Mesenchymal stem cell (in vitro differentiated cells and primary cell): ENCODE measurements around the gene DNAJC8.
A peak's percentile ranks its signal among the peaks of the same experiment; 100 is the strongest.

Source experiments
- DNase-seq: peaks from one replicate; pipeline ENCODE4 v3.0.0-alpha.2; 2013
- H2AFZ ChIP-seq: one replicate; pipeline ENCODE4 v1.6.1; 2013; ENCODE audit warnings: low read depth, mild to moderate bottlenecking, control low read depth, inconsistent platforms, low read length, moderate library complexity
- H2AK5ac ChIP-seq: 2 replicates; pipeline ENCODE4 v1.6.1; 2013; ENCODE audit warnings: low read length, moderate library complexity, mild to moderate bottlenecking, inconsistent platforms; ENCODE audit not compliant: severe bottlenecking
- H2BK120ac ChIP-seq: one replicate; pipeline ENCODE4 v1.6.1; 2013; ENCODE audit warnings: low read depth, mild to moderate bottlenecking, inconsistent platforms, low read length, moderate library complexity
- H2BK12ac ChIP-seq, 2 experiments: one replicate each; pipeline ENCODE4 v1.6.1; 2013; ENCODE audit warnings: inconsistent platforms in 2 of 2, low read length in 2 of 2, mild to moderate bottlenecking in 2 of 2, moderate library complexity in 2 of 2, control low read depth in 1 of 2
- H2BK15ac ChIP-seq: one replicate; pipeline ENCODE4 v1.6.1; 2013; ENCODE audit warnings: mild to moderate bottlenecking, low read depth, inconsistent platforms; ENCODE audit not compliant: poor library complexity, severe bottlenecking
- H2BK5ac ChIP-seq: 2 replicates; pipeline ENCODE4 v1.6.1; 2013; ENCODE audit warnings: low read depth, mild to moderate bottlenecking, low read length, control low read depth, inconsistent platforms; ENCODE audit not compliant: poor library complexity, severe bottlenecking
- H3K14ac ChIP-seq, 2 experiments: one replicate each; pipeline ENCODE4 v1.6.1; 2013; ENCODE audit warnings: inconsistent platforms in 2 of 2, low read length in 2 of 2, control low read depth in 1 of 2, mild to moderate bottlenecking in 1 of 2, moderate library complexity in 1 of 2
- H3K18ac ChIP-seq, 2 experiments: one replicate each; pipeline ENCODE4 v1.6.1; 2013; ENCODE audit warnings: inconsistent platforms in 2 of 2, low read length in 2 of 2, control low read depth in 1 of 2, low read depth in 1 of 2, mild to moderate bottlenecking in 1 of 2
- H3K23ac ChIP-seq, 2 experiments: one replicate each; pipeline ENCODE4 v1.6.1; 2013; ENCODE audit warnings: inconsistent platforms in 2 of 2, low read length in 2 of 2, mild to moderate bottlenecking in 2 of 2, moderate library complexity in 2 of 2, control low read depth in 1 of 2
- H3K27ac ChIP-seq: 2 replicates; pipeline ENCODE4 v1.5.1; 2013; ENCODE audit warnings: mild to moderate bottlenecking, moderate library complexity, low read length, control low read depth, inconsistent platforms; ENCODE audit not compliant: poor library complexity, severe bottlenecking
- H3K27me3 ChIP-seq, 2 experiments: 2 replicates each; pipeline versions ENCODE4 v1.6.1 to v1.7.0; 2013; ENCODE audit warnings: low read length in 2 of 2, mild to moderate bottlenecking in 2 of 2, moderate library complexity in 2 of 2, control low read depth in 1 of 2, inconsistent platforms in 1 of 2; ENCODE audit not compliant: control insufficient read depth in 1 of 2, insufficient read depth in 1 of 2
- H3K36me3 ChIP-seq, 2 experiments: 2 replicates each; pipeline versions ENCODE4 v1.6.1 to v1.7.0; 2013; ENCODE audit warnings: low read length in 2 of 2, control low read depth in 1 of 2, inconsistent platforms in 1 of 2, low read depth in 1 of 2, mild to moderate bottlenecking in 1 of 2; ENCODE audit not compliant: insufficient read depth in 2 of 2, control insufficient read depth in 1 of 2
- H3K4ac ChIP-seq, 2 experiments: one replicate each; pipeline ENCODE4 v1.6.1; 2013; ENCODE audit warnings: inconsistent platforms in 2 of 2, low read length in 2 of 2, mild to moderate bottlenecking in 2 of 2, moderate library complexity in 2 of 2, control low read depth in 1 of 2, low read depth in 1 of 2
- H3K4me1 ChIP-seq: 2 replicates; pipeline ENCODE4 v1.6.1; 2013; ENCODE audit warnings: low read depth, low read length, control low read depth; ENCODE audit not compliant: control insufficient read depth, insufficient read depth
- H3K4me2 ChIP-seq: 2 replicates; pipeline ENCODE4 v1.6.1; 2013; ENCODE audit warnings: low read length, mild to moderate bottlenecking, inconsistent platforms; ENCODE audit not compliant: poor library complexity, severe bottlenecking
- H3K4me3 ChIP-seq, 2 experiments: 2 replicates each; pipeline versions ENCODE4 v1.5.1 to v1.7.0; 2013; ENCODE audit warnings: low read length in 2 of 2, mild to moderate bottlenecking in 2 of 2, control low read depth in 1 of 2, low read depth in 1 of 2; ENCODE audit not compliant: insufficient read depth in 1 of 2
- H3K79me1 ChIP-seq: replicated peaks from 2 replicates; pipeline ENCODE4 v1.6.1; 2013; ENCODE audit warnings: mild to moderate bottlenecking, control low read depth, low read length, inconsistent platforms; ENCODE audit not compliant: poor library complexity, severe bottlenecking
- H3K9ac ChIP-seq: 2 replicates; pipeline ENCODE4 v1.7.0; 2013; ENCODE audit warnings: mild to moderate bottlenecking, low read length, moderate library complexity
- H3K9me3 ChIP-seq: 2 replicates; pipeline ENCODE4 v1.7.0; 2013; ENCODE audit warnings: mild to moderate bottlenecking, low read length; ENCODE audit not compliant: control insufficient read depth
- H4K8ac ChIP-seq: one replicate; pipeline ENCODE4 v1.6.1; 2013; ENCODE audit warnings: inconsistent platforms, mild to moderate bottlenecking, low read length, moderate library complexity
- H4K91ac ChIP-seq: one replicate; pipeline ENCODE4 v1.6.1; 2013; ENCODE audit warnings: mild to moderate bottlenecking, low read length, inconsistent platforms
- WGBS: methylation state at CpG from one replicate; pipeline ENCODE4 v1.1.7; 2013; ENCODE audit warnings: mixed read lengths; 5-methylcytosine and 5-hydroxymethylcytosine counted together

Gene DNAJC8

DNA sequence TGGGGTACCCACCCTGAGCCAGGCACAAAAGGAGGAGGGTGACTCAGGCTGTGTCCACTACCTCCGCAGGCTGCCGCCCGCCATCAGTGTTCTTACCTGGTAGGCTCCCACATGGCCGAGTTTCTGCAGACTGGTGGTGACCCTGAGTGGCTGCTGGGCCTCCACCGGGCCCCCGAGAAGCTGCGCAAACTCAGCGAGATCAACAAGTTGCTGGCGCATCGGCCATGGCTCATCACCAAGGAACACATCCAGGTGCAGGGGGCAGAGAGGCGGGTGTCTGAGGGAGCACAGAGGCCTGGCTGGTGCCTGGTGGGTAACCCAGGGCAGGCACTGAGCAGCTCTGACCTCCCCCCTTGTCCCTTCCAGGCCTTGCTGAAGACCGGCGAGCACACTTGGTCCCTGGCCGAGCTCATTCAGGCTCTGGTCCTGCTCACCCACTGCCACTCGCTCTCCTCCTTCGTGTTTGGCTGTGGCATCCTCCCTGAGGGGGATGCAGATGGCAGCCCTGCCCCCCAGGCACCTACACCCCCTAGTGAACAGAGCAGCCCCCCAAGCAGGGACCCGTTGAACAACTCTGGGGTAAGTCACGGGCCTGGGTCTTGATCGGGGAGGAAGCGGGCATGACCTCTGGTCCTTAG lies 39.5 kb upstream of the DNAJC8 start:
- H3K23ac ChIP-seq: no peak overlapping the region
- no peak overlapping the region for H2BK120ac ChIP-seq
- H3K4me3 ChIP-seq: peak overlapping the region in 1 of 2 experiments; percentile 16
- H3K4ac ChIP-seq: no peak overlapping the region
- no peak overlapping the region for H3K4me2 ChIP-seq
- no peak for DNase-seq
- peaks cover 39% of the 10 kb centered on the region for H3K79me1 ChIP-seq
- no peak overlapping the region for H3K14ac ChIP-seq
- H2AK5ac ChIP-seq: no peak overlapping the region
- H3K18ac ChIP-seq: no peak overlapping the region
- 98% methylated on average over 20 of the region's 20 CpGs for WGBS
- no peak overlapping the region for H2BK5ac ChIP-seq
- no peaks in the 10 kb centered on the region for H3K27me3 ChIP-seq
- H4K8ac ChIP-seq: peak overlapping the region; percentile 46
- H2BK15ac ChIP-seq: no peak overlapping the region
- no peak overlapping the region for H2AFZ ChIP-seq
- peaks cover 15% of the 10 kb centered on the region for H3K4me1 ChIP-seq
- no peaks in the 10 kb centered on the region for H3K9me3 ChIP-seq
- peak overlapping the region in 1 of 2 experiments; percentile 31 for H2BK12ac ChIP-seq
- peaks cover 64 to 75% of the 10 kb centered on the region in 2 experiments for H3K36me3 ChIP-seq
- H4K91ac ChIP-seq: no peak overlapping the region
- no peak overlapping the region for H3K9ac ChIP-seq
- no peak overlapping the region for H3K27ac ChIP-seq

DNA sequence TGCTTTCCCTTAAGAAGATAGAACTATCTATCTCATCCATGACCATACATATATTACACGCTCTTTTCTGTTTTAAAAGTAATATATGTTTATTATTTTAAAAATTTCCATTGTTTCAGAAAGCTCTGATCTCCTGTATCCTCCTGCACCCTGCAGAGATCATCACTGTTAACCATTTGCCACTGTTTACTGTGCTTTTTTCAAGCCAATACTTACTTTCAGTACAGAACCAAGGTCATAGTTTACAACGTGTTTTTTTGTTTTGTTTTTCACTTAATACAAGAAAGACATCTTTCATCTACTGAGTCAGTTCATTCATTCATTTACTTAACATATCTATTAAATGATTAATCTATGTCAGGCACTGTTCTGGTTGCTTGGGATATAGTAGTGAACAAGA lies 36.7 kb upstream of the DNAJC8 start:
- no peak overlapping the region for H2AFZ ChIP-seq
- no CpG with 5 or more reads among the region's 2 CpGs for WGBS

DNA sequence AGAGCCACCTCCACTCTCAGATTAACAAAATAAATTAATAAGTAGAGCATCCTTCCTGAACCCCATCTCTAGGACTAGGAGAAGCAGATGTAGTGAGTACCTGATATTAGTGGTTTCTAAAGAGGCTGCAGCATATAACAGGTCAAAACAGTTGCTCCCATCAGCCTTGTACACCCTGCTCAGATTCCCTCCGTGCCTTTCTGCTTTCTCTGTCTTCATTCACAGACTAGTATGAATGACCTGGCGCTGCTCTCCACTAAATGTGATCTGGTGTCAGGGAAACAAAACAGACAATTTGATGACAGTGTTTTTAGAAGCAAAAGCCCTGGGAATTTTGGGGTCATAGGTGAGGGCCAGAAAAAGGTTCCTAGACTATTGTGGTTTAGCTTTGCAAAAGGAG lies 34.8 kb upstream of the DNAJC8 start:
- Histone ChIP-seq H3K79me1 (peaks cover 25% of the 10 kb centered on the region), H4K8ac (no peak overlapping the region), H3K4me2 (no peak overlapping the region), H3K4me1 (peaks cover 29% of the 10 kb centered on the region), H3K36me3 (peaks cover 22 to 39% of the 10 kb centered on the region in 2 experiments), H3K18ac (no peak overlapping the region), H2AFZ (no peak overlapping the region), H3K9me3 (no peaks in the 10 kb centered on the region), H3K27ac (no peak overlapping the region), H2BK120ac (no peak overlapping the region), H2BK12ac (no peak overlapping the region), H3K9ac (no peak overlapping the region), H3K4me3 (no peak overlapping the region), H3K4ac (no peak overlapping the region), H2BK15ac (no peak overlapping the region), H3K23ac (no peak overlapping the region), H3K14ac (no peak overlapping the region), H3K27me3 (no peaks in the 10 kb centered on the region), H2AK5ac (no peak overlapping the region), H4K91ac (no peak overlapping the region), H2BK5ac (no peak overlapping the region)
- no peak for DNase-seq
- 97% methylated on average over 2 of the region's 2 CpGs for WGBS

More for the DNA sequence above, 36.7 kb upstream of the DNAJC8 start:
- DNase-seq: no peak
- Histone ChIP-seq H3K4me2 (no peak overlapping the region), H3K4me3 (no peak overlapping the region), H3K27me3 (no peaks in the 10 kb centered on the region), H3K27ac (no peak overlapping the region), H3K14ac (no peak overlapping the region), H4K91ac (no peak overlapping the region), H2BK15ac (no peak overlapping the region), H3K36me3 (peaks cover 39 to 53% of the 10 kb centered on the region in 2 experiments), H2BK5ac (no peak overlapping the region), H2BK120ac (no peak overlapping the region), H3K4ac (no peak overlapping the region), H3K79me1 (peaks cover 40% of the 10 kb centered on the region), H3K18ac (no peak overlapping the region), H3K4me1 (peaks cover 27% of the 10 kb centered on the region), H2BK12ac (no peak overlapping the region), H3K9ac (no peak overlapping the region), H2AK5ac (no peak overlapping the region), H4K8ac (no peak overlapping the region), H3K23ac (no peak overlapping the region), H3K9me3 (no peaks in the 10 kb centered on the region)

DNA sequence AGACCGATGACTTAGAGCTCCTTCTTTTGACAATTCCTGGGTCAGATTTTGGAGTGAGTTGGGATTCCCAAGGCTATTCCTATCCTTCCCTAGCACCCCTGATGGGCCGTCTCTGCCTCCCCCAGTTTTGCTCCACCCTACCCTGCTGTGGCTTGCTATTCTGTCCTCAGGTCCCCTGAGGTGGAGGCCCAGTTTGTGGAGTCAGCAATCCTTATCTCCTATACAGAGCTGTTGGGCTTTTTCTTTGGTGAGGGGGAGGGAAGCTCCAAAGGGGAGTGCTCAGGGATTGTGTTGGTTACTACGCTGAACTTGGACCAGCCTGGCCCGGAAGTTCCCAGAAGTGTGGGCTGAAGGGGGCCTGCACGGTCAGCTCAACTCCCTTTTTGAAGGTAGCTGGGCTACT lies 34.1 kb upstream of the DNAJC8 start:
- 37% methylated on average over 3 of the region's 5 CpGs for WGBS
- H4K8ac ChIP-seq: no peak overlapping the region

More for the DNA sequence above, 34.1 kb upstream of the DNAJC8 start:
- Histone ChIP-seq H3K4ac (no peak overlapping the region), H3K4me3 (no peak overlapping the region), H3K27ac (no peak overlapping the region), H3K27me3 (no peaks in the 10 kb centered on the region), H3K4me2 (no peak overlapping the region), H2BK120ac (no peak overlapping the region), H3K23ac (no peak overlapping the region), H3K79me1 (peaks cover 18% of the 10 kb centered on the region), H2BK15ac (no peak overlapping the region), H4K91ac (no peak overlapping the region), H2BK12ac (no peak overlapping the region), H2AFZ (no peak overlapping the region), H3K9me3 (no peaks in the 10 kb centered on the region), H3K36me3 (peaks cover 15 to 31% of the 10 kb centered on the region in 2 experiments), H3K14ac (no peak overlapping the region), H2AK5ac (peak overlapping the region; percentile 71), H2BK5ac (no peak overlapping the region), H3K18ac (no peak overlapping the region), H3K4me1 (peaks cover 30% of the 10 kb centered on the region), H3K9ac (no peak overlapping the region)
- no peak for DNase-seq
